ENCODE results near the gene ZBTB7C. TPM values are rescaled to one million over a fixed set of nuclear protein-coding genes. Genes with fewer than 3 reads are reported as not detected.

ZBTB7C gene
- polyA plus RNA-seq, 2 donors: 20.6 to 24.5 TPM

DNA sequence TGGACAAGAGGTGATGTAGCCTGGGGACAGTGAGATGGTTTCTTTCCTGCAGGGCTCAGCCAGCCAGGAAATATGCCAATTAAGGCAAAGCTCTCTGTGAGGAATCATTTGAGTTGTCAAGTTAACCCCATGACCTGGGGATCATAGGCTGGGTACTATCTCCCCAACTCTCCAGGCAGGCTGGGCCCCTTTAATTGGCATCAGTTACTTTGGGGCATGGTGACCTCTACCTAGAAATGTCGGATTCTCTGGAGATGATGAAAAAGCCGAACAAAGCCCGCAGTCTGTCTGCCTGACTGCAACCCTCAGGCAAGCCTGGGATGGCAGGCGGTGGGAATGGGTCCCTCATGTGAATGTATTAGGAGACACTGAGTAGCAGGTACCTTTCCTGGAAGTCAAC lies 285.2 kb downstream of the ZBTB7C start:
- Histone ChIP-seq H3K4me3 (ENCODE audit: low read depth in 1 of 2, low read length in 2 of 2) (no peak overlapping the region), H3K27me3 (ENCODE audit: control insufficient read depth in 1 of 2, insufficient read depth in 2 of 2, low read length in 2 of 2) (no peaks in the 10 kb centered on the region), H3K4me1 (ENCODE audit: control insufficient read depth in 2 of 2, insufficient read depth in 2 of 2, low read length in 1 of 2) (peaks cover 6 to 45% of the 10 kb centered on the region in 2 donors), H3K36me3 (ENCODE audit: control insufficient read depth in 2 of 2, insufficient read depth in 2 of 2, low read length in 1 of 2) (peaks cover 5 to 9% of the 10 kb centered on the region in 2 donors), H3K27ac (ENCODE audit: low read depth in 2 of 2, low read length in 1 of 2) (peak overlapping the region; percentile 36 to 54), H3K9me3 (ENCODE audit: control insufficient read depth in 2 of 2, insufficient read depth in 1 of 2, low read depth in 1 of 2, low read length in 1 of 2) (no peaks in the 10 kb centered on the region)
- 54 to 61% methylated on average over 4 of the region's 4 CpGs for WGBS, 2 donors

DNA sequence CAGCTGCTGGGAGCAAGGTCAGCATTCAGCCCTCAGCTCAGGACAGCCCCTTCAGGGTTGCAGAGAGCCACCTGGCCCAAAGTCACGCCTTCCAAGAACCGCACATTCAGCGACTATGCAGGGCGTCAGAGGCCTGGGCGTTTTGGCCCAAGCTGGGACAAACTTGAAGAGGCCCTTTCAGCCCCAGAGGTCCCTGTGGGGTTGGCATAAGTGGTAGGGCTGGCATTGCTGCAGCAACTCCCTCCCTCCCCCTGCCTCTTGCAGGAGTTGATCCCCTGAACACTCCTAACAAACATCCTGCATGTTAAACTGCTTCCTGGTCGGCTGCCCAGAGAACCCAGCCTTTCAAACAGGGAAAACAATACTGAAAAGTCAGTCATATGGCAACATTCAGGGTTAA lies 285.9 kb downstream of the ZBTB7C start:
- 45 to 53% methylated on average over 6 of the region's 6 CpGs for WGBS, 2 donors
- no peaks in the 10 kb centered on the region for H3K27me3 ChIP-seq (ENCODE audit: control insufficient read depth in 1 of 2, insufficient read depth in 2 of 2, low read length in 2 of 2)
- H3K36me3 ChIP-seq (ENCODE audit: control insufficient read depth in 2 of 2, insufficient read depth in 2 of 2, low read length in 1 of 2): peaks cover 5 to 9% of the 10 kb centered on the region in 2 donors
- H3K27ac ChIP-seq (ENCODE audit: low read depth in 2 of 2, low read length in 1 of 2): peak overlapping the region; percentile 60 to 87
- H3K4me1 ChIP-seq (ENCODE audit: control insufficient read depth in 2 of 2, insufficient read depth in 2 of 2, low read length in 1 of 2): peaks cover 6 to 45% of the 10 kb centered on the region in 2 donors
- H3K4me3 ChIP-seq (ENCODE audit: low read depth in 1 of 2, low read length in 2 of 2): no peak overlapping the region
- H3K9me3 ChIP-seq (ENCODE audit: control insufficient read depth in 2 of 2, insufficient read depth in 1 of 2, low read depth in 1 of 2, low read length in 1 of 2): no peaks in the 10 kb centered on the region

DNA sequence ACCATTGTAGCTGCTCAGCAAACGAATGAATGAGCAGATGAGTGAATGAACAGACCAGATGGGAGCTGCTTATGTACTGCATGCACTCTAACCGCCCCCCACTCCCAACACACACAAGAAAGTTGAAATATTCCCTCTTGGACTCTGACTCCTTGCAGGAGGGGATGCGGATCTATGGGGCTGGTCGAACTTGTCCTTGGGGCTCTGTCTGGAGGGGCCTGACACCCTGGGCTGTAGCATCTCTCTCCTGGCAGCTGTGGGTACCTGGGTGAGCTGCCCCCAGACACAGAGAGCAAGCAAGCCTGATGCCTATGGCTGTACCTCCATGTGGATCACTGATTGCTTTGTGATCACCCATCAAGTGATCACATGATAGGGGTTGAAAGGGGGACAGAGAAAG lies 286.4 kb downstream of the ZBTB7C start:
- Histone ChIP-seq H3K36me3 (ENCODE audit: control insufficient read depth in 2 of 2, insufficient read depth in 2 of 2, low read length in 1 of 2) (peaks cover 5 to 9% of the 10 kb centered on the region in 2 donors), H3K4me3 (ENCODE audit: low read depth in 1 of 2, low read length in 2 of 2) (no peak overlapping the region), H3K9me3 (ENCODE audit: control insufficient read depth in 2 of 2, insufficient read depth in 1 of 2, low read depth in 1 of 2, low read length in 1 of 2) (no peaks in the 10 kb centered on the region), H3K27ac (ENCODE audit: low read depth in 2 of 2, low read length in 1 of 2) (peak overlapping the region; percentile 60 to 87), H3K27me3 (ENCODE audit: control insufficient read depth in 1 of 2, insufficient read depth in 2 of 2, low read length in 2 of 2) (no peaks in the 10 kb centered on the region), H3K4me1 (ENCODE audit: control insufficient read depth in 2 of 2, insufficient read depth in 2 of 2, low read length in 1 of 2) (peaks cover 6 to 41% of the 10 kb centered on the region in 2 donors)
- 85 to 86% methylated on average over 4 of the region's 4 CpGs for WGBS, 2 donors

DNA sequence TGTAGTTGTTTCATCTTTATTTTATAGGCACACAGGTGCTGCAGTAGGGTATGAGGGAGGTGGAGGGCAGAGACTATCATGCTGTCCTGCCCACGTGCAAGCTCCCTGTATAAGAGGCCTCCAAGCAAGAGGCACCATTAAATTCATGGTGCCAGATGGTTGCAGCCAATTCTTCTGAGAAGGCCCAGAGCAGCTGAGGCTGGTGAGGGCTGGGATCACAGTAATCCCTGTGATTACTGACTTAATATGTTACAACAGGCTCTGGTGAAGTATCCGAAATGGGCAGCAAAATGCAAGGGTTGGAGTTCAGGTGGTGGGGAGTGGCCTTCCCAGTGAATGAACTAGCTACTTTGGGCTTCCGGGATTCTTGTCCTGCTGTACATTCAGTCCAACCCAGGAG lies 286.8 kb downstream of the ZBTB7C start:
- WGBS, 2 donors: 66 to 75% methylated on average over 3 of the region's 3 CpGs
- Histone ChIP-seq H3K4me1 (ENCODE audit: control insufficient read depth in 2 of 2, insufficient read depth in 2 of 2, low read length in 1 of 2) (peaks cover 6 to 37% of the 10 kb centered on the region in 2 donors), H3K9me3 (ENCODE audit: control insufficient read depth in 2 of 2, insufficient read depth in 1 of 2, low read depth in 1 of 2, low read length in 1 of 2) (no peaks in the 10 kb centered on the region), H3K4me3 (ENCODE audit: low read depth in 1 of 2, low read length in 2 of 2) (no peak overlapping the region), H3K27me3 (ENCODE audit: control insufficient read depth in 1 of 2, insufficient read depth in 2 of 2, low read length in 2 of 2) (no peaks in the 10 kb centered on the region), H3K36me3 (ENCODE audit: control insufficient read depth in 2 of 2, insufficient read depth in 2 of 2, low read length in 1 of 2) (peaks cover 5 to 9% of the 10 kb centered on the region in 2 donors), H3K27ac (ENCODE audit: low read depth in 2 of 2, low read length in 1 of 2) (peak overlapping the region; percentile 60 to 87)

DNA sequence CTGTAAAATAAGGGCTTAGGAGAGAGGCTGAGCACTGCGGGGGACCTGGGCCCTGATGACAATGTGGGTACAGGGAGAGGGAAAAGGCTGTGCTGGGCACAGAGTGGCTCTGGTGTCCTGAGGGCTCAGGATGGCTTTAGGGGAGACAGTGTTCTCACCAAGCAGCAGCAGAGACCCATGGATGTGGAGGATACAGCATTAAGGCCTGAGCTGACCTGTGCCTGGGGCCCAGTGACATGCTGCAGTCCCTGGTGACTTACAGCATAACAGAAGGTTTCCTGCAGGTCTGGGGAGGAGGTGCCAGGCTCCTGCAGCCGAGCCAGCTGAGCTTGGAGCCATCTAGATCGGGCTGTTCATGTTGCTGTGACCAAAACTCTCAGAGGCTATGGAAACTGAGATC lies 287.4 kb downstream of the ZBTB7C start:
- WGBS, 2 donors: 62 to 65% methylated on average over 3 of the region's 3 CpGs
- H3K27ac ChIP-seq (ENCODE audit: low read depth in 2 of 2, low read length in 1 of 2): peak overlapping the region in 1 of 2 donors; percentile 46
- peaks cover 6 to 35% of the 10 kb centered on the region in 2 donors for H3K4me1 ChIP-seq (ENCODE audit: control insufficient read depth in 2 of 2, insufficient read depth in 2 of 2, low read length in 1 of 2)

DNA sequence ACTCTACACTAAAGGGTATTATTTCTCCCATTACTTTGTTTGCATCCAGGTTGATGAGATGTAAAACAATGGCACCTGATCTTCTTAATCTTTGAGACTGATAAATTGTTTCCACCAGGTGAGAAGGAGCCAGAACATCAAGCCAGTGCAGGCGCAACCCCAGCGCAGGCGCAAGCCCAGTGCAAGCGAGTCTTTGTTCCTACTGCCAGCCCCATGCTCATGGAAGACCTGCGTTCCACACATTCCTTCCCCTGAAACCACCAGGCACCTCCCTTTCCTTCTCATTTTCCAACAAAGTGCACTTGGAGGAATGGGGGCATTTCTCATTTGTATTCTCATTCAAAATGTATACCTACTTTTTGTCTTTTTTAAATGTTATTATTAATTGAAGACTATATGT lies 290.0 kb downstream of the ZBTB7C start:
- peak overlapping the region; percentile 12 to 66 for H3K27ac ChIP-seq (ENCODE audit: low read depth in 2 of 2, low read length in 1 of 2)
- peaks cover 6 to 20% of the 10 kb centered on the region in 2 donors for H3K4me1 ChIP-seq (ENCODE audit: control insufficient read depth in 2 of 2, insufficient read depth in 2 of 2, low read length in 1 of 2)
- H3K9me3 ChIP-seq (ENCODE audit: control insufficient read depth in 2 of 2, insufficient read depth in 1 of 2, low read depth in 1 of 2, low read length in 1 of 2): no peaks in the 10 kb centered on the region
- no peak overlapping the region for H3K4me3 ChIP-seq (ENCODE audit: low read depth in 1 of 2, low read length in 2 of 2)
- peaks cover 2 to 7% of the 10 kb centered on the region in 2 donors for H3K36me3 ChIP-seq (ENCODE audit: control insufficient read depth in 2 of 2, insufficient read depth in 2 of 2, low read length in 1 of 2)
- 54 to 86% methylated on average over 5 of the region's 5 CpGs for WGBS, 2 donors
- no peaks in the 10 kb centered on the region for H3K27me3 ChIP-seq (ENCODE audit: control insufficient read depth in 1 of 2, insufficient read depth in 2 of 2, low read length in 2 of 2)

More for the DNA sequence above, 287.4 kb downstream of the ZBTB7C start:
- no peak overlapping the region for H3K4me3 ChIP-seq (ENCODE audit: low read depth in 1 of 2, low read length in 2 of 2)
- no peaks in the 10 kb centered on the region for H3K27me3 ChIP-seq (ENCODE audit: control insufficient read depth in 1 of 2, insufficient read depth in 2 of 2, low read length in 2 of 2)
- H3K36me3 ChIP-seq (ENCODE audit: control insufficient read depth in 2 of 2, insufficient read depth in 2 of 2, low read length in 1 of 2): peaks cover 5 to 7% of the 10 kb centered on the region in 2 donors
- no peaks in the 10 kb centered on the region for H3K9me3 ChIP-seq (ENCODE audit: control insufficient read depth in 2 of 2, insufficient read depth in 1 of 2, low read depth in 1 of 2, low read length in 1 of 2)

DNA sequence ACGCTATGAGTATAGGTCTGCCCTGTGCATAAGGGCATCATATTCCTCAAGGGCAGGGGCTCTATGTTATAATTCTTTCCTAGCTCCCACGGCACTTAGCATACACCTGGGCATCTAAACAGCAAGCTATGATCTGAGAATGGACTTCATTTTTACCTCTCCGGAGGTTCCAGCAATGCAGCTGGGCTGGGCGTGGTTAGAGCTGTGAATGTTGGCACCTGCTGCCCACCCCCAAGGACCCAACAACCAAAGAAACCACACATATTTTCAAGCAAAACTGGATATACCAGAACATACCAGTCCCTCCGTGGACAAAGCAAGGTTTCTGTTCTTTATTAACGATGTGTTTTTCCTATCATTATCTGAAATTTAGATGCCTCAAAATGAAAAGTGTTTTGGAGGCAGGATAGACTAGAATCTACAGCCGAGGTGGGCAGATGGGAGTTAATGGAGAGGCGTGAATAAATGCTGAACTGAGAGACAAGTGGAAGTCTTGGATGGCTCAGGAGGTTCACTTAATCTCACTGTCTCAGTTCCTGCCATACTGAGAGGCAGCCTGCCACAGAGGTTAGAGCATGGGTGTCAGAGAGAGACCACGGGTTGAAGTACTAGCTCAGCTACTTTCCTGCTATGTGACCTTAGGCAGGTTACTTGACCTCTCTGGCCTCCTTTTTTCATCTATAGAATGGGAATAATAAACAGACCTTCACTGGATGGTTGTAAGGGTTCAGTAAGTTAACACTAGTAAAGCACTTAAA lies 292.1 kb downstream of the ZBTB7C start:
- H3K4me1 ChIP-seq (ENCODE audit: control insufficient read depth in 2 of 2, insufficient read depth in 2 of 2, low read length in 1 of 2): peaks cover 3 to 12% of the 10 kb centered on the region in 2 donors
- H3K27ac ChIP-seq (ENCODE audit: low read depth in 2 of 2, low read length in 1 of 2): peak overlapping the region in 1 of 2 donors; percentile 9
- H3K4me3 ChIP-seq (ENCODE audit: low read depth in 1 of 2, low read length in 2 of 2): no peak overlapping the region
- H3K27me3 ChIP-seq (ENCODE audit: control insufficient read depth in 1 of 2, insufficient read depth in 2 of 2, low read length in 2 of 2): no peaks in the 10 kb centered on the region
- WGBS, 2 donors: 65 to 67% methylated on average over 9 of the region's 9 CpGs
- H3K36me3 ChIP-seq (ENCODE audit: control insufficient read depth in 2 of 2, insufficient read depth in 2 of 2, low read length in 1 of 2): peaks cover 4% of the 10 kb centered on the region in 2 donors
- H3K9me3 ChIP-seq (ENCODE audit: control insufficient read depth in 2 of 2, insufficient read depth in 1 of 2, low read depth in 1 of 2, low read length in 1 of 2): no peaks in the 10 kb centered on the region

DNA sequence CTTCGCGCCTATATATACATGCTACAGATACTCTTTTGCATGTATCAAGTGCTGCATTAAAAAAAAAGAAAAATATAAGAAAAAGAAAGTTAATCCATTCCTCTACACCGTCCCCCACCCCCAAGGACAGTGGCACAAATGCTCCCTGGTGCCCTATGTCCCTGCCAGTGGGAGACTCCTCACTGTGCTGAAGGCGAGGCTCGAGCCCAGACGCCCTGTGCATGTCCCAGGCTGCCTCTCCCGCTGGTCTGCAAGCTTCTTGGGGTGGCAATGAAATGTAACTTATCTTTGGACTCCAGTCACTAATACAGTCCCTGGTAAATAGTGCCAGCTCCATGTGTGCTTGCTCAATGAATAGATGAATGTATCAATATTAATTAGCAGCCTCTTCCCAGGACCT lies 293.2 kb downstream of the ZBTB7C start:
- H3K27me3 ChIP-seq (ENCODE audit: control insufficient read depth in 1 of 2, insufficient read depth in 2 of 2, low read length in 2 of 2): no peaks in the 10 kb centered on the region
- no peak overlapping the region for H3K27ac ChIP-seq (ENCODE audit: low read depth in 2 of 2, low read length in 1 of 2)
- H3K4me1 ChIP-seq (ENCODE audit: control insufficient read depth in 2 of 2, insufficient read depth in 2 of 2, low read length in 1 of 2): peaks cover 2 to 6% of the 10 kb centered on the region in 2 donors
- H3K36me3 ChIP-seq (ENCODE audit: control insufficient read depth in 2 of 2, insufficient read depth in 2 of 2, low read length in 1 of 2): peaks cover 3 to 4% of the 10 kb centered on the region in 2 donors
- no peak overlapping the region for H3K4me3 ChIP-seq (ENCODE audit: low read depth in 1 of 2, low read length in 2 of 2)
- WGBS, 2 donors: 81 to 84% methylated on average over 7 of the region's 7 CpGs
- H3K9me3 ChIP-seq (ENCODE audit: control insufficient read depth in 2 of 2, insufficient read depth in 1 of 2, low read depth in 1 of 2, low read length in 1 of 2): no peaks in the 10 kb centered on the region

DNA sequence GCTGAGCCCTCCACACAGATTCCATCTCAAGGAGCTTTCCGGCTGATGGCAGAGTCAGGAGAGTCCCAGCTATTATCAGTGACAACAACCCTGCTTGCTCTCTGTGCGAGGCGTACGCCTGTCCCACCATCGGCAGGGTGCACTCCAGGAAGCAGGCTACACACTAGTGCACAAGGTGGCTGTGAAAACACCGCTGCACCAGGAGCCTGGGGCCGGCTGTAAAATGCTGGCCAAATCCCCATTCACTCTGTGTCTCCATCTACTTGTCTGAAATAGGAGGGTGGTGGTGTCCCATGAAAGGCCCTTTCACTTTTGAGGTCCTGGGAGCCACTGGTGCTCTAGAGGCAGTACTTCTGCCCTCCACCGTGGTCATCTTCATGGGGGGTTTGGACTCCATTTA lies 295.5 kb downstream of the ZBTB7C start:
- peaks cover 2 to 6% of the 10 kb centered on the region in 2 donors for H3K4me1 ChIP-seq (ENCODE audit: control insufficient read depth in 2 of 2, insufficient read depth in 2 of 2, low read length in 1 of 2)
- H3K9me3 ChIP-seq (ENCODE audit: control insufficient read depth in 2 of 2, insufficient read depth in 1 of 2, low read depth in 1 of 2, low read length in 1 of 2): no peaks in the 10 kb centered on the region
- WGBS, 2 donors: 50 to 75% methylated on average over 8 of the region's 8 CpGs
- H3K27ac ChIP-seq (ENCODE audit: low read depth in 2 of 2, low read length in 1 of 2): peak overlapping the region in 1 of 2 donors; percentile 47
- peaks cover 3 to 4% of the 10 kb centered on the region in 2 donors for H3K36me3 ChIP-seq (ENCODE audit: control insufficient read depth in 2 of 2, insufficient read depth in 2 of 2, low read length in 1 of 2)
- no peak overlapping the region for H3K4me3 ChIP-seq (ENCODE audit: low read depth in 1 of 2, low read length in 2 of 2)
- no peaks in the 10 kb centered on the region for H3K27me3 ChIP-seq (ENCODE audit: control insufficient read depth in 1 of 2, insufficient read depth in 2 of 2, low read length in 2 of 2)

DNA sequence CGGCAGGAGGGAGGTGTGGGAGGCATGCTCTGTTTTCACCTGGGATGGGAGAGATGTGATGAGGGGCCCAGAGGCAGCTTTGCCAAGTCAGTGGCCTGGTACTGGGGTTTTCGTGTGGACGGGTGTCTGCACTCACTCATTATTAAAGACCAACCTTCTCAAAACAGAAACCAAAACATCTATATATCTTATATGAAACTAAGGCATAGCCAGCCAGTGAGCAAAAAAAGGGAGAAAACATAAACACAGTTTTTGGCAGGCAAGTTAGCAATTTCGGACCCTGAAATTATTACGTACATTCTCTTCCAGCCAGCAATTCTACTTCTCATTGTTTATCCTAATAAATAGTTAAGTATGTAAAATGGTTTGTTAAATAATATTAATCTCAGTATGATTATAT lies 297.6 kb downstream of the ZBTB7C start:
- no peaks in the 10 kb centered on the region for H3K27me3 ChIP-seq (ENCODE audit: control insufficient read depth in 1 of 2, insufficient read depth in 2 of 2, low read length in 2 of 2)
- H3K27ac ChIP-seq (ENCODE audit: low read depth in 2 of 2, low read length in 1 of 2): no peak overlapping the region
- WGBS, 2 donors: 70 to 71% methylated on average over 5 of the region's 5 CpGs
- H3K4me1 ChIP-seq (ENCODE audit: control insufficient read depth in 2 of 2, insufficient read depth in 2 of 2, low read length in 1 of 2): peaks cover 2 to 17% of the 10 kb centered on the region in 2 donors
- H3K36me3 ChIP-seq (ENCODE audit: control insufficient read depth in 2 of 2, insufficient read depth in 2 of 2, low read length in 1 of 2): peaks cover 3 to 4% of the 10 kb centered on the region in 2 donors
- no peak overlapping the region for H3K4me3 ChIP-seq (ENCODE audit: low read depth in 1 of 2, low read length in 2 of 2)
- no peaks in the 10 kb centered on the region for H3K9me3 ChIP-seq (ENCODE audit: control insufficient read depth in 2 of 2, insufficient read depth in 1 of 2, low read depth in 1 of 2, low read length in 1 of 2)
